ENCODE data around the gene CLTCL1. TPM values are rescaled to one million over a fixed set of nuclear protein-coding genes. Genes with fewer than 3 reads are reported as not detected.

Gene CLTCL1
- total and polyA plus RNA-seq, 9 of the 15 experiments (the other 6 are each of a cell fraction or from before 2014, with no cell fraction given) = 1.1 to 11.7 (median 5.0) TPM

DNA sequence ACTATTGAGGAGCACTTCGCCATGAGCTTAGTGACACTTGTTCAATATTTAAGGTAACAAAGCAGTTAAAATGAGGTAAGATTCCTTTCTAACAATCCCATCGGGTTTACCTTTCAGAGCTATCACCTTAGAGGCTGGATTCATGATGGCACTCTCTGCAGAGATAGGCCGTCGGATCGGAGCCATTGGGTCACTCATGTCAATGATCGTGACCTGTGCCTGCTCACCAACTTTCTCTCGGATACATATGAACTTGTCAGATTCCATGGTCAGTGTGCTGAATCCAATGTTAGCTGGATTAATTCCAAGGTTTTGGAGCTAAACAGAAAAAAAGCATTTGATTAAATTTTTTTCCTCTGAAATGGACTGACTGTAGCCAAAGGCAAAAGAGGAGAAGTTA, 16.0 kb downstream of the CLTCL1 start (continued):
- TF ChIP-seq, protein P1, sequence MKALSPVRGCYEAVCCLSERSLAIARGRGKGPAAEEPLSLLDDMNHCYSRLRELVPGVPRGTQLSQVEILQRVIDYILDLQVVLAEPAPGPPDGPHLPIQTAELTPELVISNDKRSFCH (CRISPR knock-in tag; IDR thresholded peaks at IDR 0.05) = no peak
- TF ChIP-seq, protein P1 (tag; IDR thresholded peaks at IDR 0.05) = no peak
- TF ChIP-seq RBM34 (IDR thresholded peaks at IDR 0.05; ENCODE audit: borderline replicate concordance, insufficient read depth, low read length) (no peak), ILK (tag; IDR thresholded peaks at IDR 0.05; ENCODE audit: borderline replicate concordance, low read depth) (no peak), ZNF699 (CRISPR knock-in tag; IDR thresholded peaks at IDR 0.05; ENCODE audit: insufficient replicate concordance) (no peak), JUNB (CRISPR knock-in tag; conservative IDR thresholded peaks at IDR 0.05) (no peak), NR1H2 (CRISPR knock-in tag; IDR thresholded peaks at IDR 0.05) (no peak), ZNF764 (CRISPR knock-in tag; IDR thresholded peaks at IDR 0.05; ENCODE audit: low read depth) (no peak), TEAD4 (IDR thresholded peaks at IDR 0.05; ENCODE audit: low read length) (no peak), TEAD4 (CRISPR knock-in tag; IDR thresholded peaks at IDR 0.05; ENCODE audit: borderline replicate concordance) (no peak), ZNF133 (CRISPR knock-in tag; IDR thresholded peaks at IDR 0.05) (no peak), MTA3 (IDR thresholded peaks at IDR 0.05; ENCODE audit: borderline replicate concordance) (0 out of 2 replicates have a peak, but pooled peaks have one; percentile 9), NFYB (IDR thresholded peaks at IDR 0.05; ENCODE audit: extremely low read depth, insufficient read length) (no peak), ESRRB (CRISPR knock-in tag; IDR thresholded peaks at IDR 0.05; ENCODE audit: borderline replicate concordance) (no peak), MEF2D (tag; conservative IDR thresholded peaks at IDR 0.05; ENCODE audit: low read depth) (no peak), CEBPG (CRISPR knock-in tag; IDR thresholded peaks at IDR 0.05) (no peak), CEBPG (tag; conservative IDR thresholded peaks at IDR 0.05 in 1 of 2, IDR thresholded peaks at IDR 0.05 in 1 of 2) (no peak)
- TF ChIP-seq, protein P2, sequence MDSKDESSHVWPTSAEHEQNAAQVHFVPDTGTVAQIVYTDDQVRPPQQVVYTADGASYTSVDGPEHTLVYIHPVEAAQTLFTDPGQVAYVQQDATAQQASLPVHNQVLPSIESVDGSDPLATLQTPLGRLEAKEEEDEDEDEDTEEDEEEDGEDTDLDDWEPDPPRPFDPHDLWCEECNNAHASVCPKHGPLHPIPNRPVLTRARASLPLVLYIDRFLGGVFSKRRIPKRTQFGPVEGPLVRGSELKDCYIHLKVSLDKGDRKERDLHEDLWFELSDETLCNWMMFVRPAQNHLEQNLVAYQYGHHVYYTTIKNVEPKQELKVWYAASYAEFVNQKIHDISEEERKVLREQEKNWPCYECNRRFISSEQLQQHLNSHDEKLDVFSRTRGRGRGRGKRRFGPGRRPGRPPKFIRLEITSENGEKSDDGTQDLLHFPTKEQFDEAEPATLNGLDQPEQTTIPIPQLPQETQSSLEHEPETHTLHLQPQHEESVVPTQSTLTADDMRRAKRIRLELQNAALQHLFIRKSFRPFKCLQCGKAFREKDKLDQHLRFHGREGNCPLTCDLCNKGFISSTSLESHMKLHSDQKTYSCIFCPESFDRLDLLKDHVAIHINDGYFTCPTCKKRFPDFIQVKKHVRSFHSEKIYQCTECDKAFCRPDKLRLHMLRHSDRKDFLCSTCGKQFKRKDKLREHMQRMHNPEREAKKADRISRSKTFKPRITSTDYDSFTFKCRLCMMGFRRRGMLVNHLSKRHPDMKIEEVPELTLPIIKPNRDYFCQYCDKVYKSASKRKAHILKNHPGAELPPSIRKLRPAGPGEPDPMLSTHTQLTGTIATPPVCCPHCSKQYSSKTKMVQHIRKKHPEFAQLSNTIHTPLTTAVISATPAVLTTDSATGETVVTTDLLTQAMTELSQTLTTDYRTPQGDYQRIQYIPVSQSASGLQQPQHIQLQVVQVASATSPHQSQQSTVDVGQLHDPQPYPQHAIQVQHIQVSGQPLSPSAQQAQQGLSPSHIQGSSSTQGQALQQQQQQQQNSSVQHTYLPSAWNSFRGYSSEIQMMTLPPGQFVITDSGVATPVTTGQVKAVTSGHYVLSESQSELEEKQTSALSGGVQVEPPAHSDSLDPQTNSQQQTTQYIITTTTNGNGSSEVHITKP (IDR thresholded peaks at IDR 0.05; ENCODE audit: partially characterized antibody) = no peak
- TF ChIP-seq, protein P3, sequence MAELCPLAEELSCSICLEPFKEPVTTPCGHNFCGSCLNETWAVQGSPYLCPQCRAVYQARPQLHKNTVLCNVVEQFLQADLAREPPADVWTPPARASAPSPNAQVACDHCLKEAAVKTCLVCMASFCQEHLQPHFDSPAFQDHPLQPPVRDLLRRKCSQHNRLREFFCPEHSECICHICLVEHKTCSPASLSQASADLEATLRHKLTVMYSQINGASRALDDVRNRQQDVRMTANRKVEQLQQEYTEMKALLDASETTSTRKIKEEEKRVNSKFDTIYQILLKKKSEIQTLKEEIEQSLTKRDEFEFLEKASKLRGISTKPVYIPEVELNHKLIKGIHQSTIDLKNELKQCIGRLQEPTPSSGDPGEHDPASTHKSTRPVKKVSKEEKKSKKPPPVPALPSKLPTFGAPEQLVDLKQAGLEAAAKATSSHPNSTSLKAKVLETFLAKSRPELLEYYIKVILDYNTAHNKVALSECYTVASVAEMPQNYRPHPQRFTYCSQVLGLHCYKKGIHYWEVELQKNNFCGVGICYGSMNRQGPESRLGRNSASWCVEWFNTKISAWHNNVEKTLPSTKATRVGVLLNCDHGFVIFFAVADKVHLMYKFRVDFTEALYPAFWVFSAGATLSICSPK (IDR thresholded peaks at IDR 0.05; ENCODE audit: borderline replicate concordance) = no peak
